NCI-H446 (cell line): ENCODE data around the gene TTC13.

Source experiments
- DNase-seq, 2 experiments: peaks; one replicate each; lab custom pipeline; 2025; lab: John Stamatoyannopoulos, UW

TTC13 gene

DNA sequence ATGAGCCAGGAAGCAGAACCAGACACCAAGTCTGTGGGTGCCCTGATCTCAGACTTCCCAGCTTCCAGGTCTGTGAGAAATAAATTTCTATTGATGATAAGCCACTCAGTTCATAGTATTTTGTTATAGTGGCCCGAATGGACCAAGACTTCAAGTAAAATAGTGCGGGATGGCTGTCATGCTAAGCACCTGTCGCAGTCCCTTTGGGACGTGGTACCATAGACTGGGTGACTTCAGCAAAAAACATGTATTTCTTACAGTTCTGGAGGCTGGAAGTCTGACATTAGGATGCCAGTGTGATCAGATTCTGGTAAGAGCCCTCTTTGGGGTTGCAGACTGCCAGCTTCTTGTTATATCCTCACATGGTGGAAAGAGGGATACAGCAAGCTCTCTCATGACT lies 107.7 kb downstream of the TTC13 start:
- no peak for DNase-seq

DNA sequence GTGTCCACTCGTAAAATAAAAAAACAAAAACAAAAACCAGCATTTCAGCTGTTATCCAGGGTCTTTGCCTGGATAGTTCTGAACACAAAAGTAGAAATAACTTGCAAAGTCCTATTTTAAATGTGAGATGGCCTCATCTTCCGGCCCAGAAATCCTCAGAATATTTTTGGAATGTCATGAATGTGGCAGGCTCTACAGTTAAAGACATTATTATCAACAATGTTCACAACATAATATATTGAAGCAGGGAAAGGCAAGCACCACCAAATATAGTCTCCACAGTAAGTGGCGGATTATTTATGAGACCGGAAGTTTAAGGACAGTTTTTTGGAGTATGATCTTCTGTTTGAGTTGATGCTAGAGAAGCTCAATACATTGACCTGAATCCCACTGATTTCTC lies 109.2 kb downstream of the TTC13 start:
- DNase-seq, result no peak

DNA sequence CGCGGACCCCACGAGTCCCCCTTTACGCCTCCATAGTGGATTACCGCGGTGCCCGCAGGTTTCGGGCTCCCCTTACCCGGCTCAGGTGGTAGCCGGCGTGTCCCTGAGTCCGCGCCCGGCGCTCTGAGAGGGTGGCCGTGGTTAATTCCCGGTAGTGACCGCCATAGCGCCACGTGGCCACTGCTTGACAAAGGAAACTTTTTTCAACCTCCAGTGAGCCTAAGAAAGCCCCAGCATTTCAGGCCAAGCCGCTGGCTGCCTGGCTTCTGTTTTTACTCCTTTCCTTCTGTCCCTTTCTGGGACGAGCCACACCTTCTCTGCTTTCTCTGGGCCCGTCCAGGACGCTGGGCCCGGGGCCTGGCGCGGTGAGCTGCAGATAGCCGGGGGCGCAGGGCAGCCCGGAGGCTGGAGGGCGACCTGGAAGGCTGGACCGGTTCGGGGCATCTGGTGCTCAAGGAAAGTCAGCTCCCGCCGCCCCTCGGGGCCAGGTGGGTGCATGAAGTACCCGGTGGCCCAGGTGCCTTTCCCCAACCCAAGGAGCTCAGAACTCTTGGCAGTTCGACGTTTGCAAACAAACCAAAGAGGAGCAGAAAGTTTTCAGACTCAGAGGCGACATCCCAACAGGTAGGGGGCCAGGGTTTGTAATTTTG lies 109.8 kb downstream of the TTC13 start:
- DNase-seq, result peak in 1 of 2 experiments; percentile 32

DNA sequence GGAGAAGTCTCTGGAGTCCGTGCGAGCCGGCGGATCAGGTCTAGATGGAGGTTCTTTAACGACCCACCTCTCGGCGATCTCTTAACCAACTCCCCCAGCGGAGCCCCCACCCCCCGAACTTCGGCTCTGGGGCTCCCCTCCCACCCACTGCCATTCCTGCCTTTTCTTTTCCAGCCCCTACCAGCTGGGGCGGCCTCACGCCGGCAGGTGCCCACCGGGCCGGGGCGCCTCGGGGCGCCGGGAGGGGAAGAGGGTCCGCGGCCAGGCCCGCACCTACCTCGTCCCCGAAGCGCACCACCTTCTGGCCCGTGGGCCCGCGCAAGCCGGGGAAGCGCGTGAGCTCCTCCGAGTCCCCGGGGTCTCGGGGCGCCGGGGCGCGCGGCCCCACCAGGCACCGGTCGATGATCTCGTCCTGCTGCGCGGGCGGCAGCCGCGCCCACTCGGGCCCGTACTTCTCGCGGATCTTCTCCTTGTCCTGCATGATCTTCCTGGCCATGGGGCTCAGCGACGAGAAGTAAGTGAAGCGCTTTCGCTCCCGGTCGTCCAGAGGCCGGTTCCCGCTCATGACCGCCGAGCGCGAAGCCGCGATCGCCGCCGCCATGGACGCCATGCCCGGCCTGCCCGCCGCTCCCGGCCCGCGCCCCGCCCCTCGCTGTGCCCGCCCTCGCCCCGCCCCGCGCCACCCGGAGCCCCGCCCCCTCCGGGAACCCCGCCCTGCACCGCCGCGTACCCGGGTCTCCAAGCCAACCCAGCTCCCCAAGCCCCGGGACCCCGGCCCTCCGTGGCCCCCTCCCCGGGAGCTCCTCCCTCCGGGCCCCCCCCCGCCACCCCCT lies 110.5 kb downstream of the TTC13 start, which contains the start of gene C1orf198:
C1orf198 (minus strand) TSS at position 619 of the 833 bp plus-strand sequence; CDS start at position 610, 9 bp downstream.
- peak in 1 of 2 experiments; percentile 55 for DNase-seq

DNA sequence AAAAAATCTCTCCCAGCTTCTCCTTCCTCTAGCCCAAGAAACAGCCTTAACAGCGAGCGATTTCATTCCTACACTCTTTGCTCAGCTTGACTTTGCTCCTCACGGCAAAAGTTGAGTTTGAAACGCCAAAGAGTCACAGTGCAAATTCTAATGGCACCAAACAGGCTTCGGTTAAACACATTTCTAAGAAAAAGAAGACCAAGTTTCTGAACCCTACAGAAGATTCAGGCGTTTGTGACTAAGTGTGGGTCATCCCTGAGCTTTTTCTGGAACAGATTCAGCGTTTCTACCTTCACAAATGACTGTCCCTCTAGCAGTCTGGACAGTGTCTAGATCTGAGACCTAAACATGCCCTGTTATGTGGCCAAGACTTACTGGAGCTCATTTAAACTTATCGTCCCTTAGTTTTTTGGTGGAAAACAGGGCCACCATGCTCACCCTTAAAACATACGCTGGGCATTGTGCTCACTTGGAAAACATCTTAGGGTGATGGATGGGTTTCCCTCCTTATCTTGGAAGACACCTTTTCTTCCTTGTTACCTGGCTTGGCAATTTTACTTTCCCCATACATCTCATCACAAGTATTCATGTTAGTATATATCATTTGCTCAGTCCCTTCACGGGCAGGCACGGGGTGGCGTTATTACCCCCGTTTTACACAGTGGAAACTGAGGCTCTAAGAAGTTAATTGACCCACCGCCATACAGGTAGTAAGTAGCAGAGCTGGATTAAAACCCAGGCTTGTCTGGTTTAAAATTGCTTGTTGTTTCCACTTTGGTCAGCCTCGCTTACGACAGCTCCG lies 111.4 kb downstream of the TTC13 start:
- DNase-seq, result no peak

DNA sequence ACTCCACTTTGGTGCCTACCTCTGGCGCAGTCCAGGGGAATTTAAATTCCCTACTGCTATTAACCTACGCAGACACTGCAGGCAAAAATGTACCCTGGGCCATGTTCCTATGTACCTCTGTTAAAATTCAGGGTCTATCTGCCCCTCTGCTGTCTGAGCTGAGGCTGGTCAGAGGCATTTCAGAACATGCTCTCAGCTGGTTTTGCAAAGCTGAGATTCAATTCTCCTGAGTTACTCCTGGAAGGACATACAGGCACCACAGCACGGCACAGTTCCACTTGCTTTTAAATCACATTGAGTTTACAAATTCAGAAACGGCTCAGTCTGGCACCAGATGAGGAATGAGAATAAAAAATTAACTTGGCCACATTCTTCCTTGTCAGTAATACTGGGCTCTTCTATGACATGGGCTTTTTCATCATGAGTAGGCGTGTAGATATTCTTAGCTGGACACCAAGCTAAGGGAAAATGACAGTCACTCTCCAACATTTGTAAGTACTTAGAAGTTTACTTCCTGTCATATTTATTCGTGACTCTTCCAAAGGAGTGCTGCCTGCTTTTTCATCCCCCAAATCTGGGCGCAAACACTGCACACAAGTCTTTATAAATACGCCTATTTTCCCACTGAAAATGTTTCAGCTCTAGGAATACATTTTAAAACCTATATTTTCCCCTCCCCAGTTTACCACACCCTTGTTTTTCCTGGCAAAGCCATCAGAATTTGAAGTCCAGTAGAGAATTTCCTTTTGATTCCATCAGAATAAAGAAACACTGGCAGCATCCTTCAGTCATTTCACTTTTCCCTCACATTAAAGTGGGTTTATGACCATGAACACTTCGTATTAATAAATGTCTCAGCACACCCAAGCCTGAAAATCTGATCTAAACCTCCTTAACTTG lies 112.2 kb downstream of the TTC13 start:
- no peak for DNase-seq

DNA sequence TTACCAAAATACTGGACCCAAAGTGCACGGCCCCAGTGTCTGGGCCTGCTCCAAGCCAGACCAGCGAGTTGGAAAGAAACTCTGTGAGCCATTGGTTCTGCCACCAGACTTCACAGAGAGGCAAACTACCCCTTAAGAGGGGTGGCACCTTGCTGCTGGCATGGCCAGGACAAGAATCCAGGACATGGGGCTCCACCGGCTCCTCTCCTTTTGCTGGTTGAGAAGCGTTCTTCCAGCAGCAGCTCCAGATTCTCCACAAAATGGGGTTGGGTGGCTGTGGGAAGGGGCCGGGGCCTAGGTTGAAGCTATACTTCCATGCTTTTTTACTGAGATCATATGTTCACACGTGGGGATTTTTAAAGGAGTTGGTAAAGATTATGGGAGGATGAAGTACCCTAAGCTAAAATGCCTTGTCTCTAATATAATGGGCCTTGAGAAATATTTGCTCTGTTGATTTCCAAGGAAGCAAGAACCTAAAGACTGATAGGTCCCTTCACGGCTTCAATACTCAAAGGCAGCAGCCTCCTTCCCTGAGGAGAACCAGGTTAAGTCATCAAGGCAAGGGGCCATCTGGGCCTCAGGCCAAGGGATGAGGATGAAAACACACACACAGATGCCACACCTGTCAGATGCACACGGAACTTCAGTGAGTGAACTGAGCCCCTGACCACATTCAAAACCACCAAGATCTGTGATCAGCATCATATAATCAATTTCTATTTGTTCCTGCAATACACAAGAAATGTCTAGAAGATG lies 113.4 kb downstream of the TTC13 start:
- DNase-seq, result no peak

DNA sequence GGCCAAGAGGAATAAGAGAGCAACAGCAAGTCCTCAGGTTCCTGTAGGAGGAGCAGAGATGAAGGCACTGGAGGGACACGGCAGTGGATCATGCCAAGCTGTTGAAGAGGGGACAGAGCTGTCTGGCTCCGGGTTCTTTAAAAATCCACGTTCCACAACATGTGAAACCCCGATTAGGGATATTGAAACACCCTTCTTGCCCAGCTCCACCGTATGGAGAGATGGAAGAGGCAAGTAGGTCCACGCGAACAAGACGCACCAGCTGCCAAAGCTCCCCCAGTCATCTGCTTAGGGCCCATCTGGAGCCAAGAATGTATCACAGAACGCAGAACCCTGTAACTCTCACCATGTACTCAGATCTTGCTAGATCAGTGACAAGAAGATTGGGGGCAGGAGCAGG lies 114.2 kb downstream of the TTC13 start:
- peak in 1 of 2 experiments; percentile 45 for DNase-seq

DNA sequence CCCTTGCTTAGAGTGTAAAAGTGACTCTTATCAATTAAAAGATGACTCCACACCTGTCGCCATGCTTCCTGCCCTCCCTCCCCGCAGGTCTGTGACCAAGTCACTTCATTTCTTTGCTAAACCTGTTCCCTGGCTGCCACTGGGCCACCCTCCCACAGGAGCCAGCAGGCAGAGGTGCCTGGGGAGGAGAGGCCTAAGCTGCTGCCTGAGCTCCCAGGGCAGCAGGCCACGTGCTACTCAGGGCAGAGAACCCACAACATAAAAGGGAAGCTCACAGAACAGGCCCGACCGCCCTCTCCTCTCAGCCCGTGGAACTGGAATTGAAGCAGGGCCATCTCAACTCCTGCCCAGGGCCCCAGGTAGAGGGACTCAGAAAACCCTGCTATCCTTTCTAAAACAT lies 115.2 kb downstream of the TTC13 start:
- DNase-seq, result no peak

DNA sequence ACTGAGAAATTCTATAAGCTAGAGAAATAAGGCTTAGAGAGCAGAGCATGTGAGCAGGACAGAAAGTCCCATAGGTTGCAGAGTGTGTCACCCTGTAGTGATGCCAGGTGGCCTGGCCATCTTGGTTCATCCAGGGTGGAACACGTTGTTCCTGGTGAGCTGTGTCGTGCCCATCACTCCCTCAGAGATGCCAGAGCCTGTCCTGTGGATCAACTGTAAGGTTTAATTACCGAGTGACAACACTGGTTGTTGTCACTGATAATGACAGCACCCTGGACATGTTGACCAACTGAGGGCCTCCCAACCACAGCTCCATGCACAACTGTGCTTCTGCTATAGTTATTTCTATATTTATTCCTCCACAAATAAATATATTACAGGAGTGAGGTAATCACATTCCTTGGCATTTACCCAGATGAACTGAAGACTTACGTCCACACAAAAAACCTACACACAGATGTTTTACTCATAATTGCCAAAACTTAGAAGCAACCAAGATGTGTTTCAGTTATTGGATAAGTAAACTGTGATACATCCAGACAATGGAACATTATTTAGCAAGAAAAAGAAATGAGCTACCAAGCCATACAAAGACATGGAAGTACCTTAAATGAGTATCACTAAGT lies 116.6 kb downstream of the TTC13 start:
- DNase-seq, result no peak

DNA sequence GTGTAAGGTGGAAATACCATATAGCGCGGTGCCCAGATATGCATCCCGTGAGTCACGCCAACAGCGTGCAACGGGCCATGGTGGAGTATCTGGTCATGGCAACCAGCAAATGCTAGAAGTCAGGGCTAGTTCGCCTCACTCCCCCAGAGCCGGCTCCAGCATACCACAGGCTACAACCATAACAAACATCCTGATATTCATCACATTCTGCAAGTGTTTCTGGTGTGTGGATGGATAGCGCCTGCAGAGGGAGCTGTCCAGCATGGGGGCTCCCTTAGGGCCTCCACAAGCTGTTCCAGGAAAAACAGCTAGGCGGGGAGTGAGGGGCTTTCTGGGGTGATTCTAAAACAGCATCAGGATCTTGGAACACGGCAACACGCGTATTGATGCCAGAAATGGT lies 117.2 kb downstream of the TTC13 start:
- no peak for DNase-seq

DNA sequence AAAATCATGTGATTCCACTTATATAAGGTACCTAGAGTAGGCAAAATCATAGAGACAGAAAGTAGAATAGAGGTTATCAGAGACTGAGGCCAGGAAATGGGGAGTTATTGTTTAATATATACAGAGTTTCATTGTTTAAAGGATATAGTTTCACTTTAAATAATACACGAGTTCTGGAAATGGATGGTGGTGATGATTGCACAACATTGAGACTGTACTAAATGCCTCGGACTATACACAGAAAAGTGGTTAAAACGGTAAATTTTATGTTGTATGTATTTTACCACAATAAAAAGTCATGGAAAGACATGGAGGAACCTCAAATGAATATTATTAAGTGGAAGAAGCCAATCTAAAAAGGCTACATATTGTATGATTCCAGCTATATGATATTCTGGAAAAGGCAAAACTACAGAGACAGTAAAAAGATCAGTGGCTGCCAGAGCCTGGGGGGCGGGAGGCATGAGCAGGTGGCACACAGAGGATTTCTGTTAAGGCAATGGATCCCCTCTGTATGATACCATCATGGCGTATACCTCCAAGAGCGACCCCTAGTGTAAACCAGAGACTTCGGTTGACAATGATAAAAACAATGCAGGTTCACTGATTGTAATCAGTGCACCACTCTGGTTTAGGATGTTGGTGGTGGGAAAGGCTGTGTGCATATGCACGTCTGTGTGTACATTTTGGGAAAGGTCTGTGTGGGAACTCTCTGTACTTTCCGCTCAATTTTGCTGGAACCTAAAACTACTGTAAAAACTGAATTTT lies 117.9 kb downstream of the TTC13 start:
- no peak for DNase-seq

DNA sequence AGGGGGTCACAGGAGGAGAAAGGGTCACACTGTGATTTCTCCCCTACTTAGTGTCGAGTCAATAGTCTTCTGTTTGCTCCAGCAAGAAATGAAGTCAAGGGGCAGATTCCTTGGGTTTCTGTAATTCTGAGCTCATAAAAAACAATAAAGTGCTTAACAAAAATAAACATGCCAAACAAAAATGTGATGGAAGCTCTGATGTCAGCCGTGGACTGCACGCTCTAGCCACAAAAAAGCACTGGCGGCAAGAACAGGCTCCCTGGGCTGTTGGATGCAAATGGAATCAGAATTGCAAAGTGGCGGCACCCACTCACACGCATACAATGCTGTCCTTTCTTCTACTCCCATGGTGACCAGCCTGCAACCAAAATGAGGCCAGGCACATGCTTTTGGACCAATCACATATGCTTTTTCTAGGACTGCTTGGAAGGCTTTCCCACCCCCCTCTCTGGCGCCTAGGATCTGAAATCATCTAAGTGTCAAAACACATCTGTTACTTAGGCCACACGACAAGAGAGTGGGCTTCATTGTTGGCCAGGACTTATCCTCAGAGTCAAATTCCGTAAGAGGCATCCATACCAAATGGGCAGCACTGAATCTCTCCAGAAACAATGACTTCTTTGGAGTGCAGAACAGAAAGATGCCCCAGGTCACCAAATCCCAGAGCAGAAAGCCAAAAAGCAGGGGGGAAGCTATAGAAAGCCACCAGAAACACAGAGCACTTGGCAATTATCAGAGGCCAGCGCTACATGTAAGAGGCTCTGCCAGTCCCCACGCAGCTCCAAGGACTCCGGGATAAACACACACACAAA lies 119.5 kb downstream of the TTC13 start:
- peak in 1 of 2 experiments; percentile 21 for DNase-seq

DNA sequence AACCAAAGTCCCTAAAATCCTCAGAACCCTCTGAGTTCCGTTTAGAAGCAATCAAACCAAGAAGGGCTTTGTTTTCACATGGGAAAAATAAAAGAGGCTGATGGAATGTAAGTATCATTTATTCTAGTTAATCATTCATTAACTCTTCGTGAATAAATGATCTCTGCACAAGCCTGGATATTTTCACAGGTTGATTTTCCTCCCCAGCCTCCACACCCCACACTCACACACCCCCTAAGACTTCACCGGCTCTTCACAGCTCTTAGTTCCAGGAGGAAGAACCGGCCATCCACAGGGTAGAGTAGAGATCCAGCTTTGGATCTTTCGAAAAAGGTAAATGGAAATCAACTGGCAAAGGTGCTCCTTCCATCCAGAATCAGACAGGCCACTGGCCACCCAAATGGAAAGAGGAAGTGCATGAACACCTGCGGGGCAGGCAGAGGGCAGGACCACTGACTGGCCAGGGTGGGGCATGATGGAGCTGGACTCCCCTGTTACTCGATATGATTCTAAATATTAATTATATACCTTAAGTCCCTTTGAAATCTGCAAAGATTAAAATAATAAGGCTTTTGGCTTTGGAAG lies 120.3 kb downstream of the TTC13 start:
- no peak for DNase-seq

DNA sequence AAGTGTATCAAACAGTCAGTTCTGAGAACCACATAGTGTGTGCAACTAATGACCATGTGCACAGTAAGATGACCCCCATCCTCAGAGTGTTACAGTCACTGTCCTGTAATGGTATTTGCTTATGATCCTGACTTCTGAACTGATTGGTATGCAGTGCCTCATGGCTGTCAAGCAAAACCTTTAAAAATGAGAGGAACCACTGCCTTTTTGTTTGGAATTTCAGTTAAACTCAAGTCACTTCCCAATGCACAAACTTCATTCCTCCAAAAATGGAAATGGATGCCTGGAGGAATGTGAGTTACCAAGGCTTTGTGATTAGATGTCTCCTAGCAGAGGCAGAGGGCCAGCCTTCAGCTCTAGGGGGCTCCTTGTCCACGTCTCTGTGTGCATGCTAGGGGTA lies 120.8 kb downstream of the TTC13 start:
- no peak for DNase-seq

DNA sequence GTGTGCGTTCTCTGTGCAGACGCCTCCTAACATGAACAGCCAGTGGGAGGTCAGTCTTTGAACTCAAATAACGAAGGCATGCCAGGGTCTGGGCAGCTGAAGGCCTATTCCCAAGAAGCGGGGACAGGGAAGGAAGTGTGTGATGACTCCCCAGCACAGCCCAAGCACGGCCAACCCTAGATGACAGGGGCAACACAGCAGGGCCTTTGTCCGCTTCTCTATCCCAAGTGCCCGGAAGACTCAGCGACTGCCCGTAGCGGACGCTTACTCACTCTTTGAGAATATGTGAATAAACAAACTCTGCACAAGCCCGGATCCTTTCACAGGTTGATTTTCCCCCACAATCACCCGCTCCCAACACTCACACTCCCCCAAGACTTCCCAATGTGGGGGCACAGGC lies 121.6 kb downstream of the TTC13 start:
- DNase-seq, result no peak
